Liver (tissue), 3 donors: ENCODE data around the gene NAAA.
"Not testable (repeated sequence)": the region's sequence is repeated elsewhere in the genome, so short reads cannot be mapped to it uniquely, and the experiment has no call there.

ENCODE experiments used
- CTCF ChIP-seq: fragments of 150-350 bp; IDR thresholded peaks from 2 replicates; pipeline ENCODE4 v1.5.1; 2017; ENCODE audit warnings: improper control_type of control experiment, low read depth, low read length; ENCODE audit not compliant: missing input control
- EGR1 ChIP-seq, 2 donors: IDR thresholded peaks; 2 replicates each; pipeline ENCODE4 v1.6.1; 2016 to 2018; ENCODE audit warnings: antibody characterized with exemption in 2 of 2, low read depth in 2 of 2
- FOXA1 ChIP-seq: IDR thresholded peaks from 2 replicates; pipeline ENCODE4 v1.6.1; 2016; ENCODE audit warnings: antibody characterized with exemption
- GABPA ChIP-seq, 2 donors: IDR thresholded peaks in 1 of 2; conservative IDR thresholded peaks in 1 of 2; 2 replicates each; pipeline ENCODE4 v1.6.1; 2016; ENCODE audit warnings: antibody characterized with exemption in 2 of 2, mild to moderate bottlenecking in 1 of 2, moderate library complexity in 1 of 2
- JUND ChIP-seq, 2 donors: IDR thresholded peaks; 2 replicates each; pipeline ENCODE4 v1.6.1; 2016; ENCODE audit warnings: antibody characterized with exemption in 2 of 2
- MAX ChIP-seq: IDR thresholded peaks from 2 replicates; pipeline ENCODE4 v1.6.1; 2016; ENCODE audit warnings: antibody characterized with exemption
- RAD21 ChIP-seq, 2 donors: IDR thresholded peaks; 2 replicates each; pipeline ENCODE4 v1.6.1; 2016; ENCODE audit warnings: antibody characterized with exemption in 2 of 2, mild to moderate bottlenecking in 2 of 2
- REST ChIP-seq: IDR thresholded peaks from 2 replicates; pipeline ENCODE4 v1.6.1; 2016; ENCODE audit warnings: antibody characterized with exemption, mild to moderate bottlenecking
- RXRA ChIP-seq, 2 donors: IDR thresholded peaks; 2 replicates each; pipeline ENCODE4 v1.6.1; 2017 to 2018; ENCODE audit warnings: antibody characterized with exemption in 2 of 2, mild to moderate bottlenecking in 1 of 2
- SP1 ChIP-seq: IDR thresholded peaks from 2 replicates; pipeline ENCODE4 v1.6.1; 2018; ENCODE audit warnings: antibody characterized with exemption, mild to moderate bottlenecking
- TAF1 ChIP-seq: conservative IDR thresholded peaks from 2 replicates; pipeline ENCODE4 v1.6.1; 2016; ENCODE audit warnings: antibody characterized with exemption, mild to moderate bottlenecking
- YY1 ChIP-seq: IDR thresholded peaks from 2 replicates; pipeline ENCODE4 v1.6.1; 2016; ENCODE audit warnings: antibody characterized with exemption, mild to moderate bottlenecking
- ZBTB33 ChIP-seq: IDR thresholded peaks from 2 replicates; pipeline ENCODE4 v1.6.1; 2016; ENCODE audit warnings: antibody characterized with exemption
- donor health status: healthy.
- donor health status: healthy.

GRCh38 chr4:75924916-75925315 is 15.9 kb downstream of the NAAA start:
- not testable (repeated sequence) for TF ChIP-seq CTCF; RAD21 (IDR thresholded peaks at IDR 0.05); GABPA (IDR thresholded peaks at IDR 0.05 in 1 of 2, conservative IDR thresholded peaks at IDR 0.05 in 1 of 2); EGR1 (IDR thresholded peaks at IDR 0.05; ENCODE audit: low read depth in 2 of 2); YY1; RXRA (IDR thresholded peaks at IDR 0.05); REST; MAX; TAF1; SP1; JUND (IDR thresholded peaks at IDR 0.05); FOXA1; ZBTB33
